ENCODE measurements around the gene CLCN5.
"Not testable (repeated sequence)": the region's sequence is repeated elsewhere in the genome, so short reads cannot be mapped to it uniquely, and the experiment has no call there.

CLCN5 gene

DNA sequence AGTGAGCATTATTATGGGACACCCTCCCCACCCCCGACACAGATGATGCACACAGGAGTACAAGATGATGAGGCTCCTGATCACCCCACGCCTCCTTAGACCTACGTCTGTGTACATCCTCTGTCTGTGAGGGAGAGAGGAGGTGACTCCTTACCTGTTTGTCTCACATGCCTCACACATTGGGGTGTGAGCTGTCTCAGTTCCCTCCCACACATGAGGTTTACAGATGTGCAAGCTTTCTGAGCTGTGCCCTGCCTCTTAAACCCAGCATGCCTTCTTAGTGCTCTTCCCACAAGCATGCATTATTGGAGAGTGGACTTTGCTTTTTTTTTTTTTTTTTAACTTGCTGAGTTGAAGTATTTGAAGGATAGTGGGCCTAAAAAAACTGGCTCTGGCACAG is 76.7 kb downstream of the CLCN5 start:
- no peak for DNase-seq

DNA sequence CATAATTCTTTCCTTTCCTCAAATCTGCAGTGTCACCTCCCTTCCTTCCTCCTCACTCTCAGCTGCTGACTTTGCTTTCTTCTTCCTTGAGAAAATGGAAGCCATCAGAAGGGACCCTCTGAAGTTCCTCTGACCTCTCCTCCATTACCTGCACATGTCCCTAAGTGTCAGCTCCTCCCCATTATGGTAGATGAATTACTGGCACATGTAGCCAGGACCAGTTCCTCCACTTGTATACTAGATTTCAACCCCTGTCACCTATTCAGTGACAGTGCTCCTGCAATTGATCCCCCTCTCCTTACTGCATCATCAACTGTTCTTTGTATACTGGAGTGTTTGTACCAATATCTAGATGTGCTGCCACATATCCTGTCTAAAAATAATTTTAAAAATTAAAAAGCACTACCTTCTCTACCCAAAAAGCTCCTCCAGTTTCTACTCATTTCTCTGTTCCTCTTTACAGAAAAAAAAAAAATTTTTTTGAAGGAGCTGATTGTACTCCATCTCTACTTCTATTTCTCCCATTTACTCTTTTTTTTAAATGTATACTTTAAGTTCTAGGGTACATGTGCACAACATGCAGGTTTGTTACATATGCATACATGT is 78.6 kb downstream of the CLCN5 start:
- no peak for DNase-seq

DNA sequence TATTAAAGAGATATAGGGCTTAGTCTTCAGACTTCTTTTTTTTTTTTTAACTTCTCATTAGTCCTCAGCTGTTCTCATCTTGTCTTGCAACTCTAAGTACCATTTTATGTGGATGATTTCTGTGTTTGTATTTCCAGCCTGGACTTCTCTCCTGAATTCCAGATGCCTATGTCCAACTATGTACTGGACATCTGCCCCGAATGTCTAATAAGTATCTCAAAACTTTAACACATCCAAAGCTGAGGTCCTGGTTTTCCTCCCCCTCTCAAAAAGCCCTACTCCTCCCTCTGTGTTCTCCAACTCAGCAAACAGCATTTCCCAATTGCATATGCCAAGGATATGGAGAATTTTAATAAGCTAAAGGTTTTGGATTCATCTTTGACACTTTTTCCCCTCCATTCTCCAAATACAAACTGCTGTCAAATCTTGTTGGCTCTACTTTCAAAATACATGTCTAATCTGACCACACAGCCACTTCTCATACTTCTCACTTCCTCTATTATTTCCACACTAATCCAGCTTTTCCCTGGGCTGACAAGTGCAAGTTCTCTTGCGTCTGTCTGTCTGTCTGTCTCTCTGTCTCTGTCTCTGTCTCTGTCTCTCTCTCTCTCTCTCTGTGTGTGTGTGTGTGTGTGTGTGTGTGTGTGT is 79.8 kb downstream of the CLCN5 start:
- no peak for DNase-seq

DNA sequence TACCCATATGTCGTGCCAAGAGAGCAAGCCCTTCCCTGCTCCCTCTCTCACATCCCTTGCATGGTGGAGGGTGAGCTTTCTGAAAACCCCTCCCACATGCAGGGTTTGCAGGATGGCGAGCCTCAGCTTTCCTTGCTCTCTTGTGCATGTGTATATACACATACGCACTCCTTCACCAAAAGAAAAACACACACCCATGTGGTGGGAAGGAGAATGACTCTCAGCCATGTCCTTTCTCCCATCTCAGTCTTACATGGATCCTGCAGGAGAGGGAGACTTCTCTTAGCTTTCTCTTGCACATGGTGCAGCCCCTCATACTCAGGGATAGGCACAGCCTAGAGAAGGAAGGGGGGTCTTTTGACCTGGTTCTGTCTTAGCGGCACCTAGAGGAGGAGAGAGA is 81.1 kb downstream of the CLCN5 start:
- no peak for DNase-seq

DNA sequence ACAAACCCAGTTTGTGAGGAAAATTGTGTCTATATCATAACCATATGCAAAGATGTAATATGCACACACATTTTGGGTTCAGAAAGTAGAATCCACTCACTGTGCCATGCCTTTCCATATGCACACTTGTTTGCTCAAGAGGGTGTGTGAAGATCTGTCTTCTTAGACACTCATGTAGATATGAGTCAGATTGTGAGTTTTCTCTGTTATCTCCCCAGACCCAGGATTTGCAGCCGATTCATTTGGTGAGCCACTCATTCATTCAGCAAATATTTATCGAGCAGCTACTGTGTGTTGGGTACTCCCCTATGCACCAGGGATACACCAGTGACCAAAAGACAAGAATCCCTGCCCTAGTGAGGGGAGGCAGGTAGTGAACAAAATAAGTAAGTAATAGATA is 81.5 kb downstream of the CLCN5 start:
- no peak for DNase-seq

DNA sequence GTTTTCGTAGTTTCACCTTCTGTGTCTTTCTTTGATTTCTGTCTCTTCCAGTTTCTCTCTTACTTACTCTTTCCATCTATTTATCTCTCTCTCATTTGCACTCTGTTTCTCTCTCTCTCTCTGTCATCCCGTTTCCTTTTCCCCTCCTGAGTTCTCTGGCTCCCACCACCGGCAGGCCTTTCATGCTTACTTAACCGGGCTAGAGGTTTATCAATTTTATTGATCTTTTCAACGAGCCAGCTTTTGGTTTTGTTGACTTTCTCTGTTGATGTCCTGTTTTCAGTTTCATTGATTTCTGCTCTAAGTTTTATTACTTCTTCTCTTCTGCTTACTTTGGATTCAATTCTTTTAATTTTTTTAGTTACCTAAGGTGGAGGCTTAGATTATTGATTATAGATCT is 103.2 kb downstream of the CLCN5 start:
- DNase-seq: not testable (repeated sequence)

DNA sequence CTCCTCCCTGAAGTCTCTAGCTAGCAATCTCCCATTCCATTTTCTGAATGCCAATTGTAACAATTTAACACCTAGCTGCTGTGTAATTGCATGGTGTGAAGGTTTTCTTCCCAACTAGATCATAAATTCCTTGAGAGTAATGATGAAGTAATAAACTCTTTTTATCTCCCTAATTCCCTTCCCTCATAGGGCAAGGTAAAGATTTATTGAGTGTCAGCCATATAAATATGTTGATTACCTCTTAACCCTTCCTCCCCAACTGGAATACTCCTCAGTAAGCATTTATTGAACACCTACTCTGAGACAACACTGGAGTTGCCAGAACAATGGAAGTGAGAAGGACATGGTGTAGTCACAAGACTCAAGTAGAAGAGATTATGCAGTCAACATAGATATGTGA is 112.7 kb downstream of the CLCN5 start:
- no peak for DNase-seq

DNA sequence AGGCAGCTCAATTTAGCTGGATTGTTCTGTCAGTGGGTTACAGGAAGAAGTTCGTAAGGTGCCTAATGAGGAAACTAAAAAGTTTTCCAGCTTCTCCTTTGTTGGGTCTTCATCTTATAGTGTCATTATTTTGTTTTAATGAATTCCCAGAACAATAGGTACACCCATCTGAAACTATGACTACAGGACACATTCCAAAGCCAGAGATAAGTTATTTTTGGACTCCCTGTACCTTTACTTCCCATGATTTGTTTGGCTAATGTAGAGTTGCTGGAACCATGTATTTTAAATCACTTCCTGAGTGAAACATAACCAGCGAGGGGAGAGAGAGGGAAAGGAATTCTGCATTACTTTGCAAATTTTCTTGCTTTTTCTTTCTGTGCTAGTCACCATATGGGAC is 114.0 kb downstream of the CLCN5 start:
- no peak for DNase-seq

DNA sequence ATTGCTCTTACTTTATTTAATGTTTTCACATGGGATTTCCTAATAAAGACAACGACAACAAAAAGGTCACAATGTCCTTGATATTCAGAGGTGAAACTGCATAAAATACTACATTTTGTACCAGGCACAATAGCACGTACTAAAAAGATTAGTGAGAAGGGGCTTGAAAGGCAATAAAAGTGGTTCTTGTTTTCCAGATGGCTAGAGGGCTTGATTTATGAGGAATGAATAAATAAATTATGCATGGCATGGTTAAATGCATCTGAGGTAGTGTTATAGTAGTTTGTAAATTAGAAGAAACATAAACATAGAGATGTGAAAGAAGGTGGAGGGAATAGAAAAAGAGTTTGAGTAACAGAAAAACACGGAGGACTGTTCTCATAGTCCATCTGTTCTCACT is 123.4 kb downstream of the CLCN5 start:
- DNase-seq: no peak

DNA sequence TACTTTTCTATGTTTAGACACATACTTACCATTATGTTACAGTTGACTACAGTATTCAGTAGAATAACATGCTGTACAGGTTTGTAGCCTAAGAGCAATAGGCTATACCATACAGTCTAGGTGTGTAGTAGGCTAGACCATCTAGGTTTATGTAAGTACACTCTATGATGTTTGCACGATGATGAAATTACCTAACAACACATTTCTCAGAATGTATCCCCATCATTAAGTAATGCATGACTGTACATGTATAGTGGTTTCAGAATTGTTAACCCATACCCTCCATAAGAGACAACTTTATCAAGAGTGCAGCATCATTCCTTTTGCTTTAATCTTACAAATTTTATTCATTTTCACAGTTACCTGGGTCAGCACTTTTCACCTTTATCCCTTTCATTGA is 126.8 kb downstream of the CLCN5 start:
- DNase-seq: no peak

DNA sequence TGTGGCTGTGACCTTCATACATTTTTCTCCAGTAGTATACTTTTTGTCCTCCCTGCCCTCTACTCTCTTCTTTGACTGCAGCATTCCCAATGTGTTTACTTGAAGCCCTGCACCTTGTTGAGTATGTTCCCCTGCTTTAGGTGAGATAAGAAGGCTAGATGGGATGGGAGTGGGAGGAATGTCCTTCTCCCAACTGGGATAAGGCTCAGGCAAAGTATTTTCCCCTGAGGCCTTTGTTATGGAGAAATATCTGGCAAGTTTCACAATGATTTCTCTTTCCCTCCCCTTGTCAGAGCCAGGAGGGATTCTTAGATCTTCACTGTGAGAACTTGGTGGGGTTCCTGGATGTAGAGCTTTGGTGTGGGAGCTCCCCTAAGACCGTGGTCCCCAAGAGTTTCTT is 131.8 kb downstream of the CLCN5 start:
- DNase-seq: no peak

DNA sequence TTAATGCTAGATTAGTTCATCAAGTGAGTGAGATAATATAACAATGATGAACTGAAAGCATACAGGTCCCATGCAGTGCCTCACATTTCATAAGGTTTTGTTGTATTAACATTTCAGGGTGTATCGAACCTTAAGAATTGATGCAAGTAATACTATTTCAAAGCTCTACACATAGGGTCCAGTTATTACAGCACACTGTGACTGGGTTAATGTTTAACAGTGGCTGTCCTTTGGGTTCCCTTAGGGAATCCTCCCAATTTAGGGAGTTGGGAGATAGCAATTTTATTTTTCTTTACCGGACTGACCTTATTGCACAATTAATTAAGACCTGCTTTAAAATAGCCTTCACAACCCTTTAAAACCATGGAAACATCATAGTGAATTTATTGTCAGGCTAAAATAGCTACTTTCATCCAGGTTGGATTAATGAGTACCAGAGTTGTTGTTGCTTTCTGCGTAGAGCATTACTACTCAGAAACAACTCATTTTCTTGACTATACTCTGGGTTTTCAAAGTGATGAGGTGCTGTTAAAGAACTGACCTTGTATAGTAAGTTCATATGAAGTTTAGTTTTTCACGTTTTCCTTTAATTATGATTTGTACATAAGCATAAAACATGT is 144.0 kb downstream of the CLCN5 start:
- no peak for DNase-seq

DNA sequence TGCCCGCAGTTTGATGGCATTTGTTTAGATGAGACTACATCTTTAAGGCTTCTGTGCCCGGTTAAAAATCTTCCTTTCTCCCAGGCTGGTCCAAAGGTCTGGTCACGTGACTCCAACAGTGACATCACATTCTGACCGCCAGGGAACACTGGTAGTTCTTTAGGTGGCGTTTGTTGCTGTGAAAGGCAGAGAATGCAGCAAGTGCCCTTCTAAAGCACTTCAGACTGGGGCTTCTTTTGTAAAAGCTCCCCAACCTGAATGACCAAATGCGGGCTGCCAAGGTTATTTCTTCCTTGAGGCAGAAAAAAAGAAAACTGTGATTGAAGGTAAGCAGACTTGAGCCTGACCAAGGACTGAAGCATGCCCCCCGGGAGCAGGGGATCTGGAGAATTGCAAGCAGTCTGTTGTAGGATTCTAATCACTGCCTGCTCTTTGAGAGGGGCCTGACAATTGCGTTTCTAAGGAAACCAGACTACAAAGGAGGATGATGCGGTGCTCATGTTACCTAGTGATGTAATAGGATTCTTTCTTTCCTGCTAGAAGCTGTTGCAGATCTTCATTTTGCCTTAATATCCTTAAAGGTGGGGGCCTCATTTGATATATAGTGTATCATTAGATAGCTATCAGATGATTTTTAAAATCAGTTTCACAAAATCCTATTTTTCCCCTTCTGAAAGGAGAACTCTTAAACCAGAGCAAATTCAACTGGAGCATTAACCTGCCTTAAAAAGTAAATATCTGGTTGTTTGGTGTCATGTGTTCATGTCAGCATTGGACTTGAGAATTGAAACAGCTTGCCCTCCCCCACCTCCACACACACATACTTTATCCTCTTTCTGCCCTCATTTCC is 145.3 kb downstream of the CLCN5 start:
- no peak for DNase-seq

DNA sequence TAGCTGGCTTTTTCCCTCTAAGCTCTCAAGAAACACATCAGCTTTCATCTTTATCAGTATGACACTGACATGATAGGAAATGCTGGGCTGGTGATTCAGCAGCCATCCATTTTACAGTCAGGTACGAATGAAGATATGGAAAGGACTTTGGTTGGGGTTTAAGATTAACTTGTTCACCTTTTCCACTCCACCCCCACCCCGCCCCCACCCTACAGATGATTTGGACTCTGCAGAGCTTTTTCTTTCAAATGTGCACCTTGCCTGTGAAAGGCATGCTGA is 145.8 kb downstream of the CLCN5 start:
- DNase-seq: no peak

DNA sequence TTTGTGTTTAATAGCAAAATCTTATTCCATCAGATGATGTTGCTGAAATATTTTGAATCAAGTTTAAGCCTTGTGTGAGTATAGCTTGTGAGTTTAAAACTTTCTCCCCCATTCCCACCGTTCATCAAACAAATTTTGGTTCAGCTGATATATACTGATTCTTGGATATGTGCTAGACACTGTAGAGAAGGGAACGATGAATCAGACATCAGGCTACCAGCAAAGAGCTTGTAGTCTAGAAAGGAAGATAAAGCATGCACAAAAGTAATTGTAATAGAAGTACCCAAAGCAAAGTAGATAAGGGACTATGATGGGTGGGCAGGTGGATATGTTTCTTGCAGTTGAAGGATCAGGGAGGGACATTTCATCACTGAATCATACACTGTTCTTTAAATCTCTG is 146.5 kb downstream of the CLCN5 start:
- DNase-seq: no peak

DNA sequence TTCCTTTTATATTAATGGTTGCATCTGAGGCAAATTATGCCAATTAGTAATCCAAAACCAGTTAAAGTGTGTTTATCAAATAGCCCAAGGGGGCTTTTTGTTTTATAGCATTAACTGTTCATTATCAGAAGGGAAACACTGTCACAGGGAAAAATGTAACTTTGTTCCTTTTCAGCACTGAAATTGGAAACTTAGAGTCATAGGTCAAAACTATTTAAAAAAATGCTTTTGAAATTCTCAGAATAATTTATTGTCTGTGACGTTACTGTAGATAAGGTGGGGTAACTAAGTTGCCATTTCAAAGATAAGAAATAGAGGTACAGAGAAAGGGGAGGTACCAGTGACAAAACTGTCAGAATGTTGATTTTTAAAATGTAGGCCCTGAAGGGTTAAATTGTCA is 149.1 kb downstream of the CLCN5 start:
- DNase-seq: no peak

DNA sequence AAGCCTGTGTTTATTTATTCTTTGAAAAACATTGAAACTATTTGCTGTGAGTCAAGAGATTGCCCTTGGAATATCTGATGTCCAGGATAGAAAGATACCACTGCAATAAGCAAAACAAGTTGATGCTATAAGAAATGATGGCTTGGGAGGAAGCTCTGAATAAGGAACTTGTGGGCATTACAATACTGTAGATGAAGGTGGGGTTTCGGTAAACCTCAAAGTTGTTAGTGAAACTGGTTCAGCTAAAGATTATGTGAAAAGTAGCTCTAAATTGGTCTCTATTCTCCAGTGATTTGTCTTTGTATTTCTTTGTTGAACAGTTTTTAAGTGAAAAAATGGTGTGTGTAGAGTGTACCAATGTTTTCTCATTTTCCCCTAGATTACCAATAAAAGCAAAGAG is 149.7 kb downstream of the CLCN5 start:
- DNase-seq: no peak

DNA sequence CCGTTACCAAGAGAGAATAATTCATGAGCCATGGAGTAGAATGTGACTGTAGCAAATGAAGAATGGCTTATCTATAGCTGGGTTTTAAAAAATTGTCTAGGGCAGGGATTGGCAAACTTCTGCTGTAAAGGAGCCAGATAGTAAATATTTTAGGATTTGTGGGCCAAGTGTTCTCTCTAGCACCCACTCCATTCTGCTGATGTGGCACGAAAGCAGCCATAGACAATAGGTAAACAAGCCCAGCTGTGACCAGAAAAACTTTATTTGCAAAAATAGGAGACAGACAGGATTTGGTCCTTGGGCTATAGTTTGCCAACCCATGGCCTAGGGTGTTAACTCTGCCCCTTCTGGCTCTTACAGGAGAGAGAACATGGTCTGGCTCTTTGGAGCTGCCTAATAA is 151.2 kb downstream of the CLCN5 start:
- no peak for DNase-seq

DNA sequence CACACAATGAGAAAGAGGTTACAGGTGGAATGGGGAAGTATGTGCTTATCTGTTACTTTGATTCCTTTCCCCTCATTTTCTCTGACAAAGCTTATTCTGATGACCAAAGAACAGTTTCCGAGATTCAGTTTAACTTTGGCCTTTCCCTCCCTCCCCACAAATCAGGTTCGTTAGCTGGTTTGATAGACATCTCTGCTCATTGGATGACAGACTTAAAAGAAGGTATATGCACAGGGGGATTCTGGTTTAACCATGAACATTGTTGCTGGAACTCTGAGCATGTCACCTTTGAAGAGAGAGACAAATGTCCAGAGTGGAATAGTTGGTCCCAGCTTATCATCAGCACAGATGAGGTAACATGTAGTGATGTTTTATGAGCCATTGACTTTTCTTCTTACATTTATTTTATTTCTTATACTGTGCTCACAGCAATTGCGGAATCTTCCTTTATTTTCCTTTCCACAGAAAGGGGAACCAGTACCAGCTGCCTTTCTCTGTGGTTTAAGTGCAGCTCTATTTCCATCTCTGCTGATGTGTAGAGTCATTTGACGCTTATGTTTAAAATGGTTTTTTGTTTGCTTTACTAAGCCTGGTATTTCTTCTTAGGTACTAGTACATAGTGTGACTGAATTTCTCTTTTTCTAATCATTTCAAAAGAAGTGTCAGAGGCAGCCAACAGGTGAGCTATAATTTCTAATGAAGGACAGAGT is 153.4 kb downstream of the CLCN5 start:
- no peak for DNase-seq

DNA sequence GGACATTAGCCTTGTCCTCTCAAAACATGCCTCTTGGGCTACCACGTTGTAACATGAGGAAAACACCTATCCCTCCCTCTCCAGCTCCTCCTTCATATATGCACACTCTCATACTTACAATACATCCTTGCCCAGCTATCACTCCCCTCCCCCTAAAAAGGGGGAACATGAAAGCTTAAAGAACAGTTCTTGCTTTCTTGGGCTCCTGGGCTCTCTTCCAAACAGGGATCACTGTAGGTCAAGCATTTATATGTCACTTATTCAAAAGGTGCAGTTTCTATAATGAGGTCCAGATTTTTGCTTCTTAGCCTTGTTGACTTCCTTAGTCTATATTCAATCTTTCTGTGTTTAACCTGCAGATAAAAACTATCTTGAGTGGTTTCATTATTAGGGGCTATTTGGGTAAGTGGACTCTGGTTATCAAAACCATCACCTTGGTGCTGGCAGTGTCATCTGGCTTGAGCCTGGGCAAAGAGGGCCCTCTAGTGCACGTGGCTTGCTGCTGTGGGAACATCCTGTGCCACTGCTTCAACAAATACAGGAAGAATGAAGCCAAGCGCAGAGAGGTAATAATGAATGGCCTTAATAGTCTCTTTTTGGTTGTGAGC is 159.0 kb downstream of the CLCN5 start:
- no peak for DNase-seq

DNA sequence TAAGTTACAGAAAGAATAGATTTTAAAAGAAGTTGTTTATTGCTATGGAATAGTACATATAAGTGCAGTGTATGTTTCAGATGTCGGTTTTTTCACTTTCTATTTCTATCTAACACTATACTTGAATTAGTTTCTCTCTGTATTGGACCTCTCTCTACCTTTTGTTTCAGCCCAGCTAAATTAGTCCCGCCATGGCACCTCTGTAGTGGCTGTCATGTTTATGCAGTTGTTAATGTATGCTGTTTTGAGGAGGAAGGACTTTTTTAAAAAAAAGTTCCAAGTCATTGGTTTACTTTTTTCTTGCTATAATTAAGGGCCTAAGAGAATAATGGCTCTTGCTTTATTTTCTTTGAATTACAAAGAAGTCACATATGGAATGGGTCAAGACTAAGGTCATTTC is 160.3 kb downstream of the CLCN5 start:
- DNase-seq: no peak

DNA sequence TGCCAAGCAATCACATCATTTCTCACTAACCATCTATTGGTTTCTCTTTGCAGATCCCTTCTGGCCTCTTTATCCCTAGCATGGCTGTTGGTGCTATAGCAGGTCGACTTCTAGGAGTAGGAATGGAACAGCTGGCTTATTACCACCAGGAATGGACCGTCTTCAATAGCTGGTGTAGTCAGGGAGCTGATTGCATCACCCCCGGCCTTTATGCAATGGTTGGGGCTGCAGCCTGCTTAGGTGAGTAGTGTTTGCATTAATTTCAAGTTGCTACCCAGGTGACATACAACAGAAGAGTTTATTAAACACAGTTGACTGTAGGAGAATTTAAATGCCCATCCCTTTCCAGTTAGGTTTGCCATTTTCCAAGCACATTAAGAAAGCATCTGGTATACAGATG is 166.2 kb downstream of the CLCN5 start:
- no peak for DNase-seq

DNA sequence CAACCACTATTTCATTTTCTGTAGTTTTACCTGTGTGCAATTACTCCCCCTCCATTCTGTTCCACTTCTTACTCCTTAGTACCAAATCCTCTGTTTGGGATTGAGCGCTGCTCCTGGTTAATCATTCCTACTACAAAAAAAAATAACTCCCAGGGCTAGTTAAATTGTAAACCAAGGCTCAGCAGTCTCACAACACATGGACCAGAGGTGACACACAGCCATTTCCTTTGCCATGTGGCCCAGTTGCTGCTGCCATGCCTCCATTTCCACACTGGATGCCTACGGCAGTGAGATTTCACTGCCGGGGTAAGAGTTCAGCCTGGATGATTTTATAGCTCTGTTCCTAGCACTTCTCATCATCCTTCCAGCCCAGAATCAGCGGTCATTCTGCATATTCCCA is 171.2 kb downstream of the CLCN5 start:
- no peak for DNase-seq
